Prostate gland (tissue), 2 donors: ENCODE data around the gene BCL7C.

Source experiments
- CTCF ChIP-seq, 4 experiments: fragments of 200-600 bp in 2 of 4; fragments of 450-650 bp in 2 of 4; sonication (generic) in 2 of 4; IDR thresholded peaks; 1 replicate in 3 of 4; 2 replicates in 1 of 4; pipeline ENCODE4 v1.5.1; 2016 to 2019; ENCODE audit warnings: antibody characterized with exemption in 4 of 4, mild to moderate bottlenecking in 2 of 4, moderate library complexity in 2 of 4
- POLR2A ChIP-seq: fragments of 450-650 bp; IDR thresholded peaks from one replicate; pipeline ENCODE4 v1.6.1; 2016; ENCODE audit warnings: antibody characterized with exemption, mild to moderate bottlenecking

GRCh38 chr16:30942426-30942806 is 48.5 kb upstream of the BCL7C start:
- TF ChIP-seq CTCF (IDR thresholded peaks at IDR 0.05) (no peak), POLR2A (no peak)
